Measurements from ENCODE around the gene ACTR3. TPM values are rescaled to one million over a fixed set of nuclear protein-coding genes. Genes with fewer than 3 reads are reported as not detected.
A peak's percentile ranks its signal among the peaks of the same experiment; 100 is the strongest.

Gene ACTR3
- total RNA-seq, 1 experiment from 2014 or later: 402 TPM

GRCh38 chr2:113876503-113877387 is 13.1 kb upstream of the ACTR3 start:
- peak; percentile 11 for DNase-seq (ENCODE audit: low spot score)

GRCh38 chr2:113877711-113878598 is 11.9 kb upstream of the ACTR3 start:
- peak; percentile 67 for DNase-seq (ENCODE audit: low spot score)

GRCh38 chr2:113878743-113879142 is 11.1 kb upstream of the ACTR3 start:
- DNase-seq (ENCODE audit: low spot score): no peak

- DNase-seq (ENCODE audit: low spot score): no peak
Observed at GRCh38 chr2:113879457-113879856, 10.4 kb upstream of the ACTR3 start.

- DNase-seq (ENCODE audit: low spot score): peak; percentile 92
Observed at GRCh38 chr2:113886479-113887008, 3.3 kb upstream of the ACTR3 start.

GRCh38 chr2:113887009-113887792 is 2.7 kb upstream of the ACTR3 start:
- no peak for DNase-seq (ENCODE audit: low spot score)

- no peak for DNase-seq (ENCODE audit: low spot score)
Observed at GRCh38 chr2:113888641-113889470, 1.0 kb upstream of the ACTR3 start.

- DNase-seq (ENCODE audit: low spot score): peak; percentile 84
Observed at GRCh38 chr2:113890253-113891235, 655 bp downstream of the ACTR3 start.

- peak; percentile 11 for DNase-seq (ENCODE audit: low spot score)
Observed at GRCh38 chr2:113891265-113891959, 1.5 kb downstream of the ACTR3 start.

- DNase-seq (ENCODE audit: low spot score): no peak
Observed at GRCh38 chr2:113892004-113892710, 2.3 kb downstream of the ACTR3 start.

GRCh38 chr2:113894156-113894743 is 4.4 kb downstream of the ACTR3 start:
- peak; percentile 72 for DNase-seq (ENCODE audit: low spot score)

- DNase-seq (ENCODE audit: low spot score): no peak
Observed at GRCh38 chr2:113895301-113895700, 5.4 kb downstream of the ACTR3 start.

GRCh38 chr2:113895819-113896563 is 6.1 kb downstream of the ACTR3 start:
- DNase-seq (ENCODE audit: low spot score): no peak

GRCh38 chr2:113896791-113897190 is 6.9 kb downstream of the ACTR3 start:
- no peak for DNase-seq (ENCODE audit: low spot score)

- DNase-seq (ENCODE audit: low spot score): no peak
Observed at GRCh38 chr2:113898081-113898480, 8.2 kb downstream of the ACTR3 start.

- DNase-seq (ENCODE audit: low spot score): no peak
Observed at GRCh38 chr2:113899166-113899565, 9.3 kb downstream of the ACTR3 start.

- DNase-seq (ENCODE audit: low spot score): no peak
Observed at GRCh38 chr2:113901943-113902342, 12.1 kb downstream of the ACTR3 start.
